Stimulated activated CD8-positive, alpha-beta memory T cell treated with anti-CD3 and anti-CD28 coated beads, Interleukin-12 subunit alpha, Interleukin-12 subunit beta, amount 100 ng/mL, for 1 hour (primary cell): Measurements from ENCODE around the gene HTR5A.

Source experiments
- DNase-seq: peaks from one replicate; pipeline ENCODE4 v3.0.0-alpha.2; 2020; ENCODE audit warnings: low read depth

The HTR5A gene

GRCh38 chr7:155090684-155091083 is 20.6 kb downstream of the HTR5A start:
- DNase-seq, result no peak

GRCh38 chr7:155093596-155093995 is 23.5 kb downstream of the HTR5A start:
- DNase-seq, result no peak

- no peak for DNase-seq
These were observed 24.6 kb downstream of the HTR5A start for GRCh38 chr7:155094636-155095135.

GRCh38 chr7:155097338-155097737 is 27.2 kb downstream of the HTR5A start:
- no peak for DNase-seq

- DNase-seq, result no peak
These were observed 33.7 kb downstream of the HTR5A start for GRCh38 chr7:155103839-155104238.

GRCh38 chr7:155104913-155105312 is 34.8 kb downstream of the HTR5A start:
- no peak for DNase-seq

GRCh38 chr7:155106356-155106755 is 36.2 kb downstream of the HTR5A start:
- DNase-seq, result no peak

GRCh38 chr7:155107126-155107525 is 37.0 kb downstream of the HTR5A start:
- no peak for DNase-seq

- DNase-seq, result no peak
These were observed 38.2 kb downstream of the HTR5A start for GRCh38 chr7:155108144-155108901.

GRCh38 chr7:155109121-155109520 is 39.0 kb downstream of the HTR5A start:
- no peak for DNase-seq

GRCh38 chr7:155115288-155115687 is 45.2 kb downstream of the HTR5A start:
- no peak for DNase-seq

GRCh38 chr7:155119801-155120382 is 49.8 kb downstream of the HTR5A start:
- DNase-seq, result no peak

- no peak for DNase-seq
These were observed 50.3 kb downstream of the HTR5A start for GRCh38 chr7:155120460-155120859.

- no peak for DNase-seq
These were observed 52.7 kb downstream of the HTR5A start for GRCh38 chr7:155122831-155123230.

GRCh38 chr7:155123413-155123812 is 53.3 kb downstream of the HTR5A start:
- no peak for DNase-seq

GRCh38 chr7:155124706-155125105 is 54.6 kb downstream of the HTR5A start:
- DNase-seq, result no peak

- DNase-seq, result no peak
These were observed 59.1 kb downstream of the HTR5A start for GRCh38 chr7:155129186-155129585.

- no peak for DNase-seq
These were observed 59.7 kb downstream of the HTR5A start for GRCh38 chr7:155129789-155130188.

GRCh38 chr7:155130493-155130892 is 60.4 kb downstream of the HTR5A start:
- no peak for DNase-seq

- no peak for DNase-seq
These were observed 61.0 kb downstream of the HTR5A start for GRCh38 chr7:155131090-155131489.

GRCh38 chr7:155132431-155132830 is 62.3 kb downstream of the HTR5A start:
- no peak for DNase-seq

GRCh38 chr7:155136619-155137243 is 66.6 kb downstream of the HTR5A start:
- no peak for DNase-seq
